OCI-LY1 (cell line): ENCODE results near the gene TIMM50.

Experiments
- H2AFZ ChIP-seq: fragments of 200-600 bp; sonication (generic), shearing (Covaris generic); 2 replicates; pipeline ENCODE4 v1.6.0; 2014; ENCODE audit warnings: antibody characterized with exemption, mild to moderate bottlenecking, low read length
- H3F3A ChIP-seq: fragments of 200-600 bp; sonication (generic), shearing (Covaris generic); 2 replicates; pipeline ENCODE4 v1.6.0; 2014; ENCODE audit warnings: mild to moderate bottlenecking, antibody characterized with exemption, low read length, moderate library complexity; ENCODE audit not compliant: insufficient read depth
- H3K27ac ChIP-seq: fragments of 200-600 bp; sonication (generic); 2 replicates; pipeline ENCODE4 v1.5.1; 2014; ENCODE audit warnings: low read length, mixed run types, mild to moderate bottlenecking, low read depth; ENCODE audit not compliant: poor library complexity, severe bottlenecking
- H3K27me3 ChIP-seq: fragments of 200-600 bp; sonication (generic); 2 replicates; pipeline ENCODE4 v1.6.0; 2014; ENCODE audit warnings: antibody characterized with exemption, mild to moderate bottlenecking, low read length, moderate library complexity; ENCODE audit not compliant: insufficient read depth
- H3K36me3 ChIP-seq: fragments of 200-600 bp; sonication (generic); 2 replicates; pipeline ENCODE4 v1.6.1; 2014; ENCODE audit warnings: mild to moderate bottlenecking, antibody characterized with exemption, low read length, moderate library complexity, mixed read lengths; ENCODE audit not compliant: insufficient read depth
- H3K4me1 ChIP-seq: fragments of 200-600 bp; sonication (generic); 2 replicates; pipeline ENCODE4 v1.5.1; 2014; ENCODE audit warnings: mild to moderate bottlenecking, low read length, moderate library complexity; ENCODE audit not compliant: insufficient read depth, severe bottlenecking
- H3K4me2 ChIP-seq: fragments of 200-600 bp; sonication (generic), shearing (Covaris generic); 2 replicates; pipeline ENCODE4 v1.6.1; 2014; ENCODE audit warnings: low read length
- H3K4me3 ChIP-seq: fragments of 200-600 bp; sonication (generic); 2 replicates; pipeline ENCODE4 v1.5.1; 2014; ENCODE audit warnings: low read length, low read depth, mild to moderate bottlenecking, mixed read lengths; ENCODE audit not compliant: poor library complexity, severe bottlenecking
- H3K79me2 ChIP-seq: fragments of 200-600 bp; shearing (Covaris generic); 2 replicates; pipeline ENCODE4 v1.6.1; 2016; ENCODE audit warnings: mixed run types, low read length, mixed read lengths; ENCODE audit not compliant: insufficient read depth
- H3K9ac ChIP-seq: fragments of 200-600 bp; sonication (generic), shearing (Covaris generic); 2 replicates; pipeline ENCODE4 v1.6.1; 2014; ENCODE audit warnings: mild to moderate bottlenecking, low read length, mixed read lengths
- H3K9me2 ChIP-seq: fragments of 200-600 bp; sonication (generic), shearing (Covaris generic); 2 replicates; pipeline ENCODE4 v1.6.1; 2014; ENCODE audit warnings: low read depth, mild to moderate bottlenecking, low read length, mixed read lengths
- H3K9me3 ChIP-seq: fragments of 200-600 bp; shearing (Covaris generic); 2 replicates; pipeline ENCODE4 v1.6.1; 2014; ENCODE audit warnings: low read length, mixed read lengths
- H4K20me1 ChIP-seq: fragments of 200-600 bp; sonication (generic), shearing (Covaris generic); 2 replicates; pipeline ENCODE4 v1.6.0; 2016; ENCODE audit warnings: mild to moderate bottlenecking, low read length; ENCODE audit not compliant: insufficient read depth
- CTCF ChIP-seq: fragments of 200-600 bp; sonication (generic), shearing (Covaris generic); IDR thresholded peaks from 2 replicates; pipeline ENCODE4 v1.5.1; 2017; ENCODE audit warnings: mild to moderate bottlenecking, antibody characterized with exemption, low read length, moderate library complexity, mixed read lengths
- EZH2 ChIP-seq: fragments of 200-600 bp; sonication (generic), shearing (Covaris generic); IDR thresholded peaks from 2 replicates; pipeline ENCODE4 v1.8.0; 2017; ENCODE audit warnings: borderline replicate concordance, mixed run types, mild to moderate bottlenecking, antibody characterized with exemption, low read length, moderate library complexity, mixed read lengths

The TIMM50 gene

GRCh38 chr19:39480337-39481228, at the start of gene TIMM50:
TSS of gene TIMM50 (plus strand) at chr19:39480838. CDS start at chr19:39480854, 16 bp downstream.
- peaks cover 48% of the 10 kb centered on the region for H3K36me3 ChIP-seq
- H4K20me1 ChIP-seq, result no peaks in the 10 kb centered on the region
- no peaks in the 10 kb centered on the region for H3K9me2 ChIP-seq
- H3K27ac ChIP-seq, result peak within 1 kb of the TSS; percentile 78
- peaks cover 4% of the 10 kb centered on the region; the same call in 1 of the 2 replicates for H3F3A ChIP-seq
- no peak for TF ChIP-seq CTCF
- no peak for TF ChIP-seq EZH2
- no peaks in the 10 kb centered on the region for H3K27me3 ChIP-seq
- H3K9ac ChIP-seq, result peak within 1 kb of the TSS; percentile 98
- H3K4me3 ChIP-seq, result peak within 1 kb of the TSS; percentile 98
- no peak within 1 kb of the TSS for H2AFZ ChIP-seq
- H3K79me2 ChIP-seq, result peaks cover 11% of the 10 kb centered on the region
- H3K4me2 ChIP-seq, result peak within 1 kb of the TSS; percentile 100
- H3K9me3 ChIP-seq, result no peaks in the 10 kb centered on the region
- peaks cover 24% of the 10 kb centered on the region for H3K4me1 ChIP-seq

- Histone ChIP-seq H3K36me3 (peaks cover 44% of the 10 kb centered on the region), H3F3A (peaks cover 5% of the 10 kb centered on the region; the same call in 1 of the 2 replicates), H3K4me3 (no peak overlapping the region), H3K4me1 (peaks cover 25% of the 10 kb centered on the region), H2AFZ (no peak overlapping the region), H4K20me1 (0 out of 2 replicates have a peak, but pooled peaks cover 2% of the 10 kb centered on the region), H3K4me2 (no peak overlapping the region), H3K9me2 (no peaks in the 10 kb centered on the region), H3K79me2 (peaks cover 9% of the 10 kb centered on the region; the same call in 1 of the 2 replicates), H3K9ac (no peak overlapping the region), H3K9me3 (no peaks in the 10 kb centered on the region), H3K27me3 (no peaks in the 10 kb centered on the region; the same call in 1 of the 2 replicates), H3K27ac (no peak overlapping the region)
- TF ChIP-seq EZH2 (no peak), CTCF (no peak)
Observed at GRCh38 chr19:39432677-39433025, 48.0 kb upstream of the TIMM50 start.

GRCh38 chr19:39433480-39434079, 47.1 kb upstream of the TIMM50 start:
- Histone ChIP-seq H3F3A (peaks cover 5% of the 10 kb centered on the region; the same call in 1 of the 2 replicates), H3K36me3 (peaks cover 44% of the 10 kb centered on the region), H3K4me2 (peak overlapping the region; percentile 80), H3K9me2 (no peaks in the 10 kb centered on the region), H2AFZ (no peak overlapping the region), H3K27ac (no peak overlapping the region), H3K4me3 (peak overlapping the region; percentile 97), H3K9ac (peak overlapping the region; percentile 98; the same call in 1 of the 2 replicates), H4K20me1 (0 out of 2 replicates have a peak, but pooled peaks cover 2% of the 10 kb centered on the region), H3K27me3 (no peaks in the 10 kb centered on the region; the same call in 1 of the 2 replicates), H3K9me3 (no peaks in the 10 kb centered on the region), H3K79me2 (peaks cover 9% of the 10 kb centered on the region; the same call in 1 of the 2 replicates), H3K4me1 (peaks cover 25% of the 10 kb centered on the region)
- TF ChIP-seq CTCF, result no peak
- TF ChIP-seq EZH2, result no peak
